ENCODE results near the gene SLMAP. TPM values are rescaled to one million over a fixed set of nuclear protein-coding genes. Genes with fewer than 3 reads are reported as not detected.

SLMAP gene
- total RNA-seq, 3 donors from 2014 or later (not counting 1 experiment from before 2014, with no cell fraction given): 79.4 to 98.6 (median 89.0) TPM

- DNase-seq: no peak
- no peak for ATAC-seq
- Mint-ChIP-seq H3K4me3 (no peak overlapping the region), H3K27me3 (ENCODE audit: low read depth in 2 of 2) (no peaks in the 10 kb centered on the region), H3K36me3 (no peaks in the 10 kb centered on the region), H3K27ac (no peak overlapping the region), H3K9me3 (no peaks in the 10 kb centered on the region), H3K4me1 (no peaks in the 10 kb centered on the region)
- Histone ChIP-seq H3K4me3 (ENCODE audit: low read length) (no peak overlapping the region), H3K27me3 (ENCODE audit: control insufficient read depth, insufficient read depth, low read length) (no peaks in the 10 kb centered on the region), H3K9me3 (ENCODE audit: control insufficient read depth, insufficient read depth, low read length) (no peaks in the 10 kb centered on the region), H3K36me3 (ENCODE audit: control insufficient read depth, insufficient read depth, low read length) (no peaks in the 10 kb centered on the region), H3K4me1 (ENCODE audit: control insufficient read depth, insufficient read depth, low read length) (no peaks in the 10 kb centered on the region), H3K27ac (ENCODE audit: low read length) (no peak overlapping the region)
- intact Hi-C loops (cut with micrococcal nuclease): no loop called here
- no peak for TF ChIP-seq CTCF (IDR thresholded peaks at IDR 0.05)
- WGBS (ENCODE audit: insufficient coverage): 92% methylated on average over 5 of the region's 5 CpGs
Measured at GRCh38 chr3:57738391-57738790, 17.7 kb upstream of the SLMAP start.

- intact Hi-C loops (cut with micrococcal nuclease): no loop called here
- H3K27me3 Mint-ChIP-seq (ENCODE audit: low read depth in 2 of 2): no peaks in the 10 kb centered on the region
- H3K27me3 ChIP-seq (ENCODE audit: control insufficient read depth, insufficient read depth, low read length): no peaks in the 10 kb centered on the region
- ATAC-seq: no peak
- no peaks in the 10 kb centered on the region for H3K4me1 ChIP-seq (ENCODE audit: control insufficient read depth, insufficient read depth, low read length)
- no peak for DNase-seq
- 96% methylated on average over 4 of the region's 5 CpGs for WGBS (ENCODE audit: insufficient coverage)
- no peaks in the 10 kb centered on the region for H3K9me3 ChIP-seq (ENCODE audit: control insufficient read depth, insufficient read depth, low read length)
- no peak overlapping the region for H3K4me3 ChIP-seq (ENCODE audit: low read length)
- H3K27ac Mint-ChIP-seq: no peak overlapping the region
- TF ChIP-seq CTCF (IDR thresholded peaks at IDR 0.05): no peak
- no peaks in the 10 kb centered on the region for H3K4me1 Mint-ChIP-seq
- H3K27ac ChIP-seq (ENCODE audit: low read length): no peak overlapping the region
- no peaks in the 10 kb centered on the region for H3K36me3 Mint-ChIP-seq
- H3K4me3 Mint-ChIP-seq: no peak overlapping the region
- no peaks in the 10 kb centered on the region for H3K36me3 ChIP-seq (ENCODE audit: control insufficient read depth, insufficient read depth, low read length)
- H3K9me3 Mint-ChIP-seq: no peaks in the 10 kb centered on the region
Measured at GRCh38 chr3:57740027-57740426, 16.1 kb upstream of the SLMAP start.

- no peaks in the 10 kb centered on the region for H3K9me3 ChIP-seq (ENCODE audit: control insufficient read depth, insufficient read depth, low read length)
- WGBS (ENCODE audit: insufficient coverage): 88% methylated on average over 1 of the region's 1 CpG
- Mint-ChIP-seq H3K4me1 (no peaks in the 10 kb centered on the region), H3K27me3 (ENCODE audit: low read depth in 2 of 2) (no peaks in the 10 kb centered on the region), H3K4me3 (no peak overlapping the region), H3K36me3 (no peaks in the 10 kb centered on the region), H3K27ac (no peak overlapping the region), H3K9me3 (no peaks in the 10 kb centered on the region)
- H3K4me1 ChIP-seq (ENCODE audit: control insufficient read depth, insufficient read depth, low read length): no peaks in the 10 kb centered on the region
- no peak overlapping the region for H3K27ac ChIP-seq (ENCODE audit: low read length)
- ATAC-seq (no peak), DNase-seq (no peak)
- intact Hi-C loops (cut with micrococcal nuclease): no loop called here
- H3K4me3 ChIP-seq (ENCODE audit: low read length): no peak overlapping the region
- TF ChIP-seq CTCF (IDR thresholded peaks at IDR 0.05): no peak
- no peaks in the 10 kb centered on the region for H3K36me3 ChIP-seq (ENCODE audit: control insufficient read depth, insufficient read depth, low read length)
- H3K27me3 ChIP-seq (ENCODE audit: control insufficient read depth, insufficient read depth, low read length): no peaks in the 10 kb centered on the region
Measured at GRCh38 chr3:57743496-57743895, 12.6 kb upstream of the SLMAP start.

GRCh38 chr3:57745101-57745500 lies 11.0 kb upstream of the SLMAP start:
- no peak overlapping the region for H3K4me3 Mint-ChIP-seq
- WGBS (ENCODE audit: insufficient coverage): 100% methylated on average over 3 of the region's 3 CpGs

More at GRCh38 chr3:57745101-57745500, 11.0 kb upstream of the SLMAP start:
- Mint-ChIP-seq H3K4me1 (no peaks in the 10 kb centered on the region), H3K36me3 (no peaks in the 10 kb centered on the region), H3K27ac (no peak overlapping the region), H3K27me3 (ENCODE audit: low read depth in 2 of 2) (no peaks in the 10 kb centered on the region), H3K9me3 (no peaks in the 10 kb centered on the region)
- ATAC-seq (no peak), DNase-seq (no peak)
- no peaks in the 10 kb centered on the region for H3K4me1 ChIP-seq (ENCODE audit: control insufficient read depth, insufficient read depth, low read length)
- H3K27me3 ChIP-seq (ENCODE audit: control insufficient read depth, insufficient read depth, low read length): no peaks in the 10 kb centered on the region
- H3K9me3 ChIP-seq (ENCODE audit: control insufficient read depth, insufficient read depth, low read length): no peaks in the 10 kb centered on the region
- TF ChIP-seq CTCF (IDR thresholded peaks at IDR 0.05): no peak
- H3K36me3 ChIP-seq (ENCODE audit: control insufficient read depth, insufficient read depth, low read length): no peaks in the 10 kb centered on the region
- no peak overlapping the region for H3K27ac ChIP-seq (ENCODE audit: low read length)
- no peak overlapping the region for H3K4me3 ChIP-seq (ENCODE audit: low read length)
- intact Hi-C loops (cut with micrococcal nuclease): no loop called here
